ENCODE data around the gene TLR4. TPM values are rescaled to one million over a fixed set of nuclear protein-coding genes. Genes with fewer than 3 reads are reported as not detected.

Gene TLR4
- polyA plus RNA-seq, 1 donor from 2014 or later, result 0.07 TPM

- Histone ChIP-seq H2AFZ (ENCODE audit: low read depth, low read length) (no peak overlapping the region), H3K4me3 (ENCODE audit: low read length) (no peak overlapping the region), H3K79me2 (replicated peaks; ENCODE audit: insufficient read depth, low read length) (no peaks in the 10 kb centered on the region), H3K9me3 (ENCODE audit: low read length) (no peaks in the 10 kb centered on the region), H3F3A (ENCODE audit: insufficient read depth, low read length, poor library complexity, severe bottlenecking) (no peaks in the 10 kb centered on the region), H3K27ac (ENCODE audit: low read length) (no peak overlapping the region), H4K20me1 (ENCODE audit: insufficient read depth) (no peaks in the 10 kb centered on the region), H3K4me2 (ENCODE audit: low read length) (no peak overlapping the region), H3K27me3 (ENCODE audit: insufficient read depth, low read depth, low read length) (no peaks in the 10 kb centered on the region), H3K36me3 (ENCODE audit: insufficient read depth, low read length) (no peaks in the 10 kb centered on the region), H3K9me2 (ENCODE audit: insufficient read depth, low read length) (no peaks in the 10 kb centered on the region), H3K9ac (ENCODE audit: low read length) (no peak overlapping the region)
- TF ChIP-seq REST (IDR thresholded peaks at IDR 0.05; ENCODE audit: borderline replicate concordance) (no peak), EZH2 (IDR thresholded peaks at IDR 0.05; ENCODE audit: borderline replicate concordance, insufficient read depth, low read length, poor library complexity, severe bottlenecking) (no peak), RAD21 (conservative IDR thresholded peaks at IDR 0.05) (no peak), POLR2AphosphoS5 (IDR thresholded peaks at IDR 0.05) (no peak), EP300 (conservative IDR thresholded peaks at IDR 0.05; ENCODE audit: poor library complexity, severe bottlenecking) (no peak), CTCF (IDR thresholded peaks at IDR 0.05; ENCODE audit: poor library complexity, severe bottlenecking) (no peak), SMC3 (conservative IDR thresholded peaks at IDR 0.05; ENCODE audit: poor library complexity) (no peak), TAF1 (IDR thresholded peaks at IDR 0.05; ENCODE audit: low read depth) (no peak), MXI1 (conservative IDR thresholded peaks at IDR 0.05; ENCODE audit: poor library complexity, severe bottlenecking) (no peak)
Measured at GRCh38 chr9:117715411-117715989, 11.3 kb downstream of the TLR4 start.

- no peak overlapping the region for H3K27ac ChIP-seq (ENCODE audit: low read length)
- H3K79me2 ChIP-seq (replicated peaks; ENCODE audit: insufficient read depth, low read length), result no peaks in the 10 kb centered on the region
- H3K9me2 ChIP-seq (ENCODE audit: insufficient read depth, low read length), result no peaks in the 10 kb centered on the region
- no peaks in the 10 kb centered on the region for H4K20me1 ChIP-seq (ENCODE audit: insufficient read depth)
- H3K27me3 ChIP-seq (ENCODE audit: insufficient read depth, low read depth, low read length), result no peaks in the 10 kb centered on the region
- no peak for TF ChIP-seq RAD21 (conservative IDR thresholded peaks at IDR 0.05)
- TF ChIP-seq CTCF (IDR thresholded peaks at IDR 0.05; ENCODE audit: poor library complexity, severe bottlenecking), result no peak
- TF ChIP-seq POLR2AphosphoS5 (IDR thresholded peaks at IDR 0.05), result no peak
- no peak for TF ChIP-seq MXI1 (conservative IDR thresholded peaks at IDR 0.05; ENCODE audit: poor library complexity, severe bottlenecking)
- no peak for TF ChIP-seq EP300 (conservative IDR thresholded peaks at IDR 0.05; ENCODE audit: poor library complexity, severe bottlenecking)
- no peak for TF ChIP-seq SMC3 (conservative IDR thresholded peaks at IDR 0.05; ENCODE audit: poor library complexity)
- no peak for TF ChIP-seq TAF1 (IDR thresholded peaks at IDR 0.05; ENCODE audit: low read depth)
- TF ChIP-seq REST (IDR thresholded peaks at IDR 0.05; ENCODE audit: borderline replicate concordance), result no peak
- no peak for TF ChIP-seq EZH2 (IDR thresholded peaks at IDR 0.05; ENCODE audit: borderline replicate concordance, insufficient read depth, low read length, poor library complexity, severe bottlenecking)
- H3K9ac ChIP-seq (ENCODE audit: low read length), result no peak overlapping the region
- no peaks in the 10 kb centered on the region for H3F3A ChIP-seq (ENCODE audit: insufficient read depth, low read length, poor library complexity, severe bottlenecking)
- no peaks in the 10 kb centered on the region for H3K9me3 ChIP-seq (ENCODE audit: low read length)
- no peak overlapping the region for H3K4me2 ChIP-seq (ENCODE audit: low read length)
- H3K36me3 ChIP-seq (ENCODE audit: insufficient read depth, low read length), result no peaks in the 10 kb centered on the region
- no peak overlapping the region for H3K4me3 ChIP-seq (ENCODE audit: low read length)
- no peak overlapping the region for H2AFZ ChIP-seq (ENCODE audit: low read depth, low read length)
Measured at GRCh38 chr9:117718085-117718484, 13.9 kb downstream of the TLR4 start.

Measured in neural cell (in vitro differentiated cells).